GM18507 (cell line): Measurements from ENCODE around the gene WDR83.
A peak's percentile ranks its signal among the peaks of the same experiment; 100 is the strongest.
"Not testable (repeated sequence)": the region's sequence is repeated elsewhere in the genome, so short reads cannot be mapped to it uniquely, and the experiment has no call there.

Experiments used
- DNase-seq: peaks from one replicate; pipeline ENCODE4 v3.0.0; 2011; ENCODE audit warnings: low read depth; ENCODE audit not compliant: insufficient read length; ENCODE audit errors: extremely low spot score
- FAIRE-seq: peaks from 2 replicates; lab custom pipeline; 2011; peaks lifted over from hg19 to GRCh38; lab: Jason Lieb, UNC

Gene WDR83, protein sequence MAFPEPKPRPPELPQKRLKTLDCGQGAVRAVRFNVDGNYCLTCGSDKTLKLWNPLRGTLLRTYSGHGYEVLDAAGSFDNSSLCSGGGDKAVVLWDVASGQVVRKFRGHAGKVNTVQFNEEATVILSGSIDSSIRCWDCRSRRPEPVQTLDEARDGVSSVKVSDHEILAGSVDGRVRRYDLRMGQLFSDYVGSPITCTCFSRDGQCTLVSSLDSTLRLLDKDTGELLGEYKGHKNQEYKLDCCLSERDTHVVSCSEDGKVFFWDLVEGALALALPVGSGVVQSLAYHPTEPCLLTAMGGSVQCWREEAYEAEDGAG

DNA sequence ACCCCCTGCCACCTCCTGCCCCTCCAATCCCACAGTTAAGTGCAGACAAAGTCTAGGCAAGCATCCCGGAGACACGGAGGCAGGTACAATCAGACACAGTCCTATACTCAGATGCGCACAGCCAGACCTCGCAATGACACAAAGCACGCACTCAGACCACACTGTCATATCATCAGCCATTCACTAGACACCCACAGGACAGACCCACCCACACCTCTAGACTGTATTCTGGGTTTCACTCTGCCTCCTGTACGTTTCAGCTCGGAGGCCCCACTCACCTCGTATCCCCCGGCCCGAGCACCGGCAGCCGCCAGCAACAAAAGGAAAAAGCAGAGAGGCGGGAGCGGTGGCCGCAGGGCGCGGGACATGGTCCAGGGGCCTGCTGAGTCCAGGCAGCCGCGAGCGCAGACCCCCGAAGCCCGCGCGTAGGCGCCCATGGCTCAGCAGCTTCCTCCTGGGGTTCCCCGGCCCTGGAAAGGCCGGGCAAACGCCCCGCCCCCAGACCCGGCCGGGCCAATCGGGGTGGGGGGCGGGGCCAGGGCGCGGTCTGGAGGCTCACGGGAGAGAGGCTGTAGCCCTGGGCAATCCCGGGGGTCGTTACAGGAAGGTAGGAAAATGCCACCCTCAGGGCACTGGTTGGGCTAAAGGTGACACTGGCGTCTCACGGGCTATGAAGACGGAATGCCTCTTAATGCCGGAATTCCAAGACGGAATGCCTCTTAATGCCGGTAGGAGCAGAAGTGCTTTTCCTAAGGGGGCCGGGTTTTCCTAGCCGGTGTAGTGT is at the start of gene WDR83, which contains the start of gene MAN2B1:
Gene WDR83, plus strand, starts transcription at position 543 of the 784 bp plus-strand sequence. CDS start 2,984 bp downstream, outside the sequence.
Gene MAN2B1, minus strand, starts transcription at position 478 of the 784 bp plus-strand sequence. Its CDS starts 41 bp downstream, at position 437.
- FAIRE-seq (peak; percentile 70), DNase-seq (peak; percentile 83)

DNA sequence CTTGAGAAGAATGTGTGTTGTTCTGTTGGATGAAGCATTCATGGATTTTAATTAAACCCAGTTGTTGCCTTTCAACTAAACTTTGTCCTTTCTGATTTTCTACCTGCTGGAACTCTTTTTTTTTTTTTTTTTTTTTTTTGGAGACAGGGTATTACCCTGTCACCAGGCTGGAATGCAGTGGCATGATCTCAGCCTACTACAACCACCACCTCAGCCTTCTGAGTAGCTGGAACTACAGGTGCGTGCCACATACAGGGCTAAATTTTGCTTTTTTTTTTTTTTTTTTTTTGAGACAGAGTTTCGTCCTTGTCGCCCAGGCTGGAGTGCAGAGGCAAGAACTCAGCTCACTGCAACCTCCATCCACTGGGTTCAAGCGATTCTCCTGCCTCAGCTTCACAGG is 49.0 kb upstream of the WDR83 start:
- DNase-seq (no peak), FAIRE-seq (no peak)

- not testable (repeated sequence) for FAIRE-seq, DNase-seq
Measured at GRCh38 chr19:12621253-12622024, 45.2 kb upstream of the WDR83 start.

GRCh38 chr19:12623361-12624031 is 43.1 kb upstream of the WDR83 start:
- DNase-seq, result no peak
- FAIRE-seq, result no peak

- FAIRE-seq (no peak), DNase-seq (no peak)
Measured at GRCh38 chr19:12626958-12627357, 39.6 kb upstream of the WDR83 start.

DNA sequence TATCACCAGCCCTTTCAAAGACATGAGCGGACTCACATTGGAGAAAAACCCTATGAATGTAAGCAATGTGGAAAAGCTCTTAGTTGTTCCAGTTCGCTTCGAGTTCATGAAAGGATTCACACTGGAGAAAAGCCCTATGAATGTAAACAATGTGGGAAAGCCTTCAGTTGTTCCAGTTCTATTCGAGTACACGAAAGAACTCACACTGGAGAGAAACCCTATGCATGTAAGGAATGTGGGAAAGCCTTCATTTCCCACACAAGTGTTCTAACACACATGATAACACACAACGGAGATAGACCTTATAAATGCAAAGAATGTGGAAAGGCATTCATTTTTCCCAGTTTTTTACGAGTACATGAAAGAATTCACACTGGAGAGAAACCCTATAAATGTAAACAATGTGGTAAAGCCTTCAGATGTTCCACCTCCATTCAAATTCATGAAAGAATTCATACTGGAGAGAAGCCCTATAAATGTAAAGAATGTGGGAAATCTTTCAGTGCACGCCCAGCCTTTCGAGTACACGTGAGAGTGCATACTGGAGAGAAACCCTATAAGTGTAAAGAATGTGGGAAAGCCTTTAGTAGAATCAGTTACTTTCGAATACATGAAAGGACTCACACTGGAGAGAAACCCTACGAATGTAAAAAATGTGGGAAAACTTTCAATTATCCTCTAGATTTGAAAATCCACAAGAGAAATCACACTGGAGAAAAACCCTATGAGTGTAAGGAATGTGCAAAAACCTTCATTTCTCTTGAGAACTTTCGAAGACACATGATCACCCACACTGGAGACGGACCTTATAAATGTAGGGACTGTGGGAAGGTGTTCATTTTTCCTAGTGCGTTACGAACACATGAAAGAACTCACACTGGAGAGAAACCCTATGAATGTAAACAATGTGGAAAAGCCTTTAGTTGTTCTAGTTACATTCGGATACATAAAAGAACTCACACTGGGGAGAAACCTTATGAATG is 38.3 kb upstream of the WDR83 start:
- DNase-seq (no peak), FAIRE-seq (no peak)

DNA sequence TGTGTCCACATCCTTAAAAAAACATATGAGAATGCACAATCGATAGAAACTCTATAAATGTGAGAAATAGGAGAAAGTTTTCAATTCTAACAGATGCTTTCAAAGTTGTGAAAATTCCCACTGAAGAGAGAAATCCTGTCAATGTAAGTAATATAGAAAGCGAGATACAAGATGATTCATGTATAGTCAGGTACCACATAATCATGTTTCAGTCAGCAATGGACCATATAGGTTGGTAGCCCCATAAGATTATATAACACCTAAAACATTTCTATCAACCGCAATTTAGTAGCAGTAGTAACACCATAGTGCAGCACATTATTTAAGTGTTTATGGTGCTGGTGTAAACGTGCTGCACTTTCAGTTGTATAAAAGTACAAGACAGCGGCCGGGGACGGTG is 37.4 kb upstream of the WDR83 start:
- FAIRE-seq (no peak), DNase-seq (no peak)

- no peak for FAIRE-seq
- no peak for DNase-seq
Measured at GRCh38 chr19:12636631-12637030, 30.0 kb upstream of the WDR83 start.

DNA sequence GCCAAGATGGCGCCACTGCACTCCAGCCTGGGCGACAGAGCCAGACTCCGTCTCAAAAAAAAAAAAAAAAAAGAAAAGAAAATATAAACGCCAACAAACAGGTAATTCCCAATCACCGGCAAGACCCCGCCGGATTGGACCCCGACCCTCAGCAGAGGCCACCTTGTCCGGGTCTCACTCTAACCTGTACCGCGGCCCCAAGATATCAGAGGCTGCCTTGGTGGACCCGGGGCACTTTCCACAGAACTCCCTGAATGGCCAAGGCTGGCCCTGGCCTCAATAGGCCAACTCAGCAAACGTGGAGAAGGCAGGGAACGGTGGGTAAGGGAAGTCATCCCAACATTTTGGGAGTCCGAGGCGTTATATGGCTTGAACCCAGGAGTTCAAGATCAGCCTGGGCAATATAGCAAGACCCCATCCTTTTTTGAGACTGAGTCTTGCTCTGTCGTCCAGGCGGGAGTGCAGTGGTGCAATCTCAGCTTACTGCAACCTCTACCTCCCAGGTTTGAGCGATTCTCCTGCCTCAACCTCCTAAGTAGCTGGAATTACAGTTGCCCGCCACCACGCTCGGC is 27.9 kb upstream of the WDR83 start:
- no peak for DNase-seq
- no peak for FAIRE-seq

DNA sequence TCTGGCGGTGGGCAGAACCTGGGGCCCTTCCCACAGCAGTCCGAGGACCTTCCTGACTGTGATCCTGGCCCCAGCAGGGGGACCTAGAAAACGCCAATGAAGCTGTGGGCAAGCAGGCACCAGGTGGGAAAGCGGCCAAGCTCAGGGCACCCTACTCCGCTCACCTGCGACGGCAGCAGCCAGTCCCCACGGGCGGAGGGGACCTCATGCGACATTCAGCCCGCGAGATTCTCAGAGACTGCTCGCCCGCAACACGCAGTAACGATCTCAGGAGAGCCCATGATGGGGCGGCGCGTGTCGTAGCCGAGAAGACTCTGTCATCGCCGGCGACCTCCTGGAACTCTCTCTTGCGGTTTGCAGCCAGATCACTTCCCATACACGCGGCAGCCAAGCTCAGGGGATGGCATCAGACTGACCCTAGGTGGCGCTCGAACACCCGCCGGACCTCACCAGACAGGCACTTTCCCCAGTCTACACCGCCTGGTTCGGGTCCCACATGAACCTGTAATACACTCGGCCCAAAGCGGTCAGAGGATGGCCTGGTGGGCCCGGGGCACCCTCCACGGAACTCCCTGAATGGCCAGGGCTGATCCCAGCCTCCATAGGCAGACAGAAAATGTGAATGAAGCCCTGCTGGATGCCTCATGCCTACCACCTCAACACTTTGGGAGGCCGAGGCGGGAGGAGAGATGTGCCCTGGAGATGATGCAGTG is 26.6 kb upstream of the WDR83 start:
- FAIRE-seq (peak; percentile 95), DNase-seq (peak; percentile 68)

DNA sequence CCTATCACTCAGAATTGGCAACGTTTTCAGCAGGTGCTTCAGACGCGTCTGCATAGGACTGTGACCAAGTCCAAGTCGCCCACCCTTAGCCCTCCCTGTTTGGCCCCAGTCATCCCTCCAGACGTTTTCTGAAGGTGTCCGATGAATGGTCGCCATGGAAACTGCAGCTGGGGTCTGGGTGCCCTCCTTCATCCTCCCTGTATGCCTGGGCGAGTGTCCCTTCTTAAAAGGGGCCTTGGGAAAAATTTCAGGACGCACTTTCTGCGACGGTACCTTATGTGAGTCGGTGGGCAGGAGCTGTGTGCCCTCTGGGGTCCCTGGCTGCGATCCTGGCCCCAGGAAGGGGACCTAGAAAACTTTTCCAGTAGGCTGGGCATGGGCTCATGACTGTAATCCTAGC is 25.2 kb upstream of the WDR83 start:
- DNase-seq, result no peak
- FAIRE-seq, result no peak

- no peak for DNase-seq
- no peak for FAIRE-seq
Measured at GRCh38 chr19:12642506-12642905, 24.1 kb upstream of the WDR83 start.

DNA sequence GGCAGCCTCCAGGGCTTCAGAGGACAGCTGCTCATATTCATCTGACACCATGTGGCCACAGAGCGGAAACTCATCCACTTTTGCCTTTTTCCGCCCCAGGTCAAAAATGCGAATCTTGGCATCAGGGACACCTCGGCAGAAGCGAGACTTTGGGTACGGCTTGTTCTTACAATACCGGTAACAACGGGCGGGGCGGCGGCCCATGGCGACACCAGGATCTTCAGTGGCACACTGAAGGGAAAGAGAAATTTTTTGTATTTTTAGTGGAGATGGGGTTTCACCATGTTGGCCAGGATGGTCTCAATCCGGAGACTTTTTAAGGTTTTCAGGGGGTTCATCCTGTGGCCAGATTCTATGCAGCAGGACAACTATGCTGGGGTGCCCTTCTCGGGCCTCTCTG is 22.9 kb upstream of the WDR83 start:
- FAIRE-seq, DNase-seq: not testable (repeated sequence)

- DNase-seq, result no peak
- no peak for FAIRE-seq
Measured at GRCh38 chr19:12646551-12646950, 20.1 kb upstream of the WDR83 start.

GRCh38 chr19:12647047-12647446 is 19.6 kb upstream of the WDR83 start:
- FAIRE-seq (no peak), DNase-seq (no peak)

DNA sequence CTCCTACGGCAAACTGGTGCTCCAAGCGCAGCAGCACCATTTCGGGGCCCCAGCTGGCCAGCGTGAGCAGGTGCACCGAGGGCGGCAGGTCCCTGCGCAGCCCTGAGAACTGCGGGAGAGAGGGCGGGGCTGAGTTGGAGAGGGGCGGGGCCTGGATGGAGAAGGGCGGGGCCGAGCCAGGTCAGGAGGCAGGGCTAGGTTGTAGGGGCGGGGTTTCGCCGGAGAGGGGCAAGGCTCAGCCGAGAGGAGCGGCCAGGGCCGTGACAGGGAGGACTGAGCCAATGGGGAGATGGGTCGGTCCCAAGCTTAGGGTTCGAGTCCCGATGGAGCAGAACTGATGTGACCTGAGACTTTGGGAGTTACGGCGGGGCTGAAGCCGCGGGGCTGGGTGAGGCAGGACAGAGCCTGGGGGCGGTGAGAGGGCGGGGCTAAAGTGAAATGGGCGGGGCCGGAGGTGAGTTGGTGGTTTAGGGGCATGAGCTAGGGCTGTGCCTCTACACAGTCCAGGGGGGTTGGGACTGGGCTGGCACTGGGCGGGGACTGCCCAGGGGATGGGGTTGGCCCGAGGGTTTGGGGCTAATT is 19.0 kb upstream of the WDR83 start:
- FAIRE-seq (no peak), DNase-seq (no peak)

DNA sequence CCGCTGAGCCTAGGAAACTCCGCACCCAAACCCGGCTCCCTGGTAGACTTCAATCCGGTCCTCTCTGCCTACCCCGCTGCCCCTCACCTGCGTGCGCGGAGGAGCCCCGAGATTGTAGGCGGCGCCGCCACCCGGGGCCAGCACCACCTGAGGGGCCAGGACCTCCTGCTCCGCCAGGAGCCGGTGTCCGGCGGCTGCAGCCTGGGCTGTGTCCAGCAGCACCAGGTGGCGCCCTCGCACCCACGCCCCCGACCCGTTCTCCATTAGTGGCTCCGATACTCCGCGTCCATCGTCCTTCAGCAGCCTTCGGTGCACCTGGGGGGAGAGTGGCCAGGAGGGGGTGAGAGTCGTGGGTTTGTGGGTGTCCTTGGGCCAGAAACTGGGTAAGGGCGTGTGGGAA is 18.5 kb upstream of the WDR83 start:
- FAIRE-seq, result no peak

More for the DNA sequence above, 18.5 kb upstream of the WDR83 start:
- no peak for DNase-seq
